Lung (tissue), 12 donors: ENCODE results near the gene PNLDC1. TPM values are rescaled to one million over a fixed set of nuclear protein-coding genes. Genes with fewer than 3 reads are reported as not detected.

Source experiments
- ATAC-seq: fragments of 200-7000 bp; cut with Tn5 transposase; one replicate; pipeline ENCODE4 v1.9.1; 2020; ENCODE audit warnings: moderate number of reproducible peaks; ENCODE audit not compliant: insufficient read depth, low FRiP score
- DNase-seq, 3 donors: peaks; one replicate each; pipeline ENCODE4 v3.0.0-alpha.2; 2013 to 2017
- H3K27ac ChIP-seq, 2 donors: one replicate each; pipeline ENCODE4 v1.5.1; 2013; ENCODE audit warnings: mild to moderate bottlenecking in 2 of 2, moderate library complexity in 2 of 2, control low read depth in 1 of 2, inconsistent platforms in 1 of 2, low read depth in 1 of 2, low read length in 1 of 2
- H3K27me3 ChIP-seq, 3 donors: one replicate each; pipeline ENCODE4 v1.5.1; 2013; ENCODE audit warnings: low read length in 2 of 3; ENCODE audit not compliant: control insufficient read depth in 3 of 3, insufficient read depth in 3 of 3
- H3K36me3 ChIP-seq, 4 donors: one replicate each; pipeline ENCODE4 v1.5.1; 2013; ENCODE audit warnings: low read length in 4 of 4, mild to moderate bottlenecking in 1 of 4, moderate library complexity in 1 of 4; ENCODE audit not compliant: control insufficient read depth in 4 of 4, insufficient read depth in 4 of 4
- H3K4me1 ChIP-seq, 5 donors: one replicate each; pipeline ENCODE4 v1.5.1; 2013; ENCODE audit warnings: low read length in 5 of 5, mild to moderate bottlenecking in 2 of 5, moderate library complexity in 1 of 5; ENCODE audit not compliant: control insufficient read depth in 5 of 5, insufficient read depth in 5 of 5
- H3K4me3 ChIP-seq: one replicate; pipeline ENCODE4 v1.5.1; 2013; ENCODE audit warnings: mild to moderate bottlenecking, control low read depth, moderate library complexity
- H3K9ac ChIP-seq, 2 donors: one replicate each; pipeline ENCODE4 v1.5.1; 2013; ENCODE audit warnings: low read length in 2 of 2, control low read depth in 1 of 2; ENCODE audit not compliant: insufficient read depth in 1 of 2
- H3K9me3 ChIP-seq, 4 donors: one replicate each; pipeline ENCODE4 v1.5.1; 2013; ENCODE audit warnings: low read length in 3 of 4, mild to moderate bottlenecking in 1 of 4, moderate library complexity in 1 of 4; ENCODE audit not compliant: control insufficient read depth in 4 of 4, insufficient read depth in 3 of 4
- WGBS, 2 donors: extraction: QIAGEN DNeasy Blood & Tissue Kit; methylation state at CpG; one replicate each; pipeline ENCODE4 v1.1.7; 2013; 5-methylcytosine and 5-hydroxymethylcytosine counted together
- polyA plus RNA-seq, 2 donors: library from polyadenylated mRNA; stranded (reverse); fragments of 200-250 nt; gene quantifications; one replicate each; pipeline ENCODE4 v1.2.1, GENCODE V29; 2013
- total RNA-seq, 2 donors: library from RNA; depleted of rRNA in 1 of 2; stranded (reverse); fragments of >200 nt in 1 of 2; gene quantifications; one replicate each; pipeline ENCODE4 v1.2.1, GENCODE V29; 2014 to 2021
- TF ChIP-seq, protein P1 (sequence below): IDR thresholded peaks from 2 replicates; pipeline ENCODE4 v1.5.1; 2012; ENCODE audit warnings: mild to moderate bottlenecking; ENCODE audit errors: control extremely low read depth, extremely low read depth
- donor health status: control.
- donor health status: control.
- donor health status: Bipolar disorder and iron deficiency.
- donor health status: healthy.
- donor health status: DM: yes; HTN: yes; CAD: no.

Gene PNLDC1
- total and polyA plus RNA-seq, 4 donors = 0.14 to 0.28 (median 0.21) TPM

DNA sequence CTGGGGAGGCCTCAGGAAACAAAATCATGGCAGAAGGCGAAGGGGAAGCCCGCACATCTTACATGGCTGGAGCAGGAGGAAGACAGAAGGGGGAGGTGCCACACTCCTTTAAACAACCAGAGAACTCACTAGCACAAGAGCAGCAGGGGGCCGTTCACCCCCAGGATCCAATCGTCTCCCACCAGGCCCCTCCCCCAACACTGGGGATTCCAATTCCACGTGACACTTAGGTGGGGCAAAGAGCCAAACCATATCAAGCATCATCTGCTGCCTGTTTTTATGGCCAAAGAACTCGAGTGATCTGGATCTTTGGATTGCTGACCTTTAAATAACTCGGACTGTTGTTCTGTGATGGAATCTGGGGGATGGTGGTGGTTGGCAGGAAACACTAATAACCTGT is 28.0 kb downstream of the PNLDC1 start:
- no peaks in the 10 kb centered on the region for H3K9me3 ChIP-seq
- 55 to 70% methylated on average over 7 of the region's 7 CpGs for WGBS, 2 donors
- TF ChIP-seq, protein P1, sequence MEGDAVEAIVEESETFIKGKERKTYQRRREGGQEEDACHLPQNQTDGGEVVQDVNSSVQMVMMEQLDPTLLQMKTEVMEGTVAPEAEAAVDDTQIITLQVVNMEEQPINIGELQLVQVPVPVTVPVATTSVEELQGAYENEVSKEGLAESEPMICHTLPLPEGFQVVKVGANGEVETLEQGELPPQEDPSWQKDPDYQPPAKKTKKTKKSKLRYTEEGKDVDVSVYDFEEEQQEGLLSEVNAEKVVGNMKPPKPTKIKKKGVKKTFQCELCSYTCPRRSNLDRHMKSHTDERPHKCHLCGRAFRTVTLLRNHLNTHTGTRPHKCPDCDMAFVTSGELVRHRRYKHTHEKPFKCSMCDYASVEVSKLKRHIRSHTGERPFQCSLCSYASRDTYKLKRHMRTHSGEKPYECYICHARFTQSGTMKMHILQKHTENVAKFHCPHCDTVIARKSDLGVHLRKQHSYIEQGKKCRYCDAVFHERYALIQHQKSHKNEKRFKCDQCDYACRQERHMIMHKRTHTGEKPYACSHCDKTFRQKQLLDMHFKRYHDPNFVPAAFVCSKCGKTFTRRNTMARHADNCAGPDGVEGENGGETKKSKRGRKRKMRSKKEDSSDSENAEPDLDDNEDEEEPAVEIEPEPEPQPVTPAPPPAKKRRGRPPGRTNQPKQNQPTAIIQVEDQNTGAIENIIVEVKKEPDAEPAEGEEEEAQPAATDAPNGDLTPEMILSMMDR = no peak
- H3K27ac ChIP-seq = no peak overlapping the region
- DNase-seq = peak in 2 of 3 donors; percentile 16 to 20
- H3K36me3 ChIP-seq = no peaks in the 10 kb centered on the region
- no peak overlapping the region for H3K4me3 ChIP-seq
- no peaks in the 10 kb centered on the region for H3K27me3 ChIP-seq
- ATAC-seq = no peak
- peaks cover 0 to 1% (median 0%) of the 10 kb centered on the region in 5 donors for H3K4me1 ChIP-seq
- H3K9ac ChIP-seq = no peak overlapping the region

DNA sequence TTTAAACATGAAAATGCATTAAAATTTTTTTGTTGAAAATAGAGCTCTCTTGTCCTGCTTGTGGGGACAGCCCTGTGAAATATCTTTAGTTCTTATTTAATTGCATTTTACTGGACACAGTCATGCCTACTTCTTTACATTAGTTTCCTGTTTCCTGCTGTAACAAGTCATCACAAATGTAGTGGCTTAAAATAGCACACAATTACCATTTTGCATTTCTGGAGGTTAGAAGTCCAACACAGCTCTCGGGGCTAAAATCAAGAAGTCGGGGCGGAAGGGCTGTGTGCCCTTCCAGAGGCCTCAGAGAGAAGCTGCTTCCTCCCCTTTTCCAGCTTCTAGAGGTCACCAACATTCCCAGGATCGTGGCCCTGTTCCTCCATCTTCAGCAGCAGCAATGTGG is 29.4 kb downstream of the PNLDC1 start:
- Histone ChIP-seq H3K4me1 (peaks cover 0 to 1% (median 0%) of the 10 kb centered on the region in 5 donors), H3K27me3 (no peaks in the 10 kb centered on the region), H3K27ac (no peak overlapping the region), H3K9me3 (no peaks in the 10 kb centered on the region), H3K9ac (no peak overlapping the region), H3K36me3 (no peaks in the 10 kb centered on the region), H3K4me3 (no peak overlapping the region)
- 15 to 46% methylated on average over 4 of the region's 4 CpGs for WGBS, 2 donors
- peak in 1 of 3 donors; percentile 22 for DNase-seq
- ATAC-seq = no peak
- TF ChIP-seq, protein P1 = no peak

DNA sequence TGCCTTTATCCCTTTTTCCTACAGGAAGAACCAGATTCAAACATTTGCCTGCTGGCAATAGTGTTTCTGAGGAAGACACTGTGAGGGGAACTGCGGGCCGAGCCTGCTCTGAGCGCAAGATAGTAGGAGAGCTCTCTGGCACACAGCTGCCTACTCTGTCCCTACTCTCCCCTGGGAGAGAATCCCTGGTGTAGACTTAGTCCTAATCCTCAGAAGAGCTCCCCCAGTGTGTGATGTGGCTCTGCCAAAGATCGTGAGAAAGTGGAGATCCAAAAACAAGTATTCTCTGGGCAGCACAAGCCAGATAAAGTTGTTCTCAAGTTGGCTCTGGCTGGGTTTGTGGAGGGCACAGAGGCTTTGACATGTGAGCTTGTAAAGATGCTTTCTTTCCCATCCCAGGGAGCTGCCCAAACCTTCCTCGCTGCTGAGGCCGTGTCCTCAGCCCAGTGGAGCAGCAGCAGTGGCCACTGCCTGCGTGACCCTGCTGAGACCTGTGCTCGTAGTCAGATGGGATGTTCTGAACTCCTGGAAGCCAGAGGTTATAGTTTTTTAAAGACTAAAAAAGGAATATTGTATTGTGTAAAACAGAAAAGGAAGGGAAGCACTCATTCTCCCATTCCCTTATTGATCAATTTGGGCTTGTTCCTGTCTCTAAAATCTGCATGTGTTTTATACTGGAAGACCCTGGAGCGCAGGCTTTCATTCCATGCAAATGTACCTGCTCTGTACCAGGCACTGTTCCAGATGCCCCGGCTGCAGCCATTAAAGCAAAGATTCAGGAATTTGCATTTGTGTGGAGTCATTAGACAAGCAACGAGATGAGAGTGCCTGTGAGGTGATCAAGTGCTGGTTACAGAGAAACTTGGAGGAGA is 30.7 kb downstream of the PNLDC1 start:
- Histone ChIP-seq H3K27me3 (no peaks in the 10 kb centered on the region), H3K9me3 (no peaks in the 10 kb centered on the region), H3K4me1 (peaks cover 0 to 1% (median 0%) of the 10 kb centered on the region in 5 donors), H3K4me3 (no peak overlapping the region), H3K9ac (no peak overlapping the region), H3K27ac (no peak overlapping the region), H3K36me3 (no peaks in the 10 kb centered on the region)
- 70 to 82% methylated on average over 11 of the region's 11 CpGs for WGBS, 2 donors
- ATAC-seq (no peak), DNase-seq (no peak)
- TF ChIP-seq, protein P1 = no peak
